Measurements from ENCODE around the gene NHERF1. TPM values are rescaled to one million over a fixed set of nuclear protein-coding genes. Genes with fewer than 3 reads are reported as not detected.

Gene NHERF1
- total and polyA plus RNA-seq, 2 donors (not counting 1 experiment from before 2014, with no cell fraction given): 56.2 to 81.8 TPM

GRCh38 chr17:74815550-74816370, 67.3 kb downstream of the NHERF1 start:
- no peaks in the 10 kb centered on the region for H4K20me1 ChIP-seq (ENCODE audit: control insufficient read depth, insufficient read depth, low read length, poor library complexity, severe bottlenecking)
- ChIA-PET CTCF (interaction anchor here (1.7 kb wide), 1 partner anchor 50 kb away, joined by 5 read pairs; no protein-coding TSS in a partner anchor), POLR2A (no interaction called here)
- H3K27ac ChIP-seq (ENCODE audit: low read length in 2 of 2): no peak overlapping the region
- no peaks in the 10 kb centered on the region for H3K36me3 ChIP-seq (replicated peaks in 1 of 2; ENCODE audit: control extremely low read depth in 1 of 2, control insufficient read depth in 1 of 2, extremely low read depth in 1 of 2, insufficient read depth in 2 of 2, low read length in 1 of 2)
- 82% methylated on average over 13 of the region's 15 CpGs for WGBS (ENCODE audit: insufficient coverage)
- DNase-seq (no peak), ATAC-seq (ENCODE audit: low read depth) (no peak)
- no peak overlapping the region for H3K4me2 ChIP-seq (replicated peaks; ENCODE audit: low read depth, low read length, poor library complexity, severe bottlenecking)
- no peak overlapping the region for H3K9ac ChIP-seq (ENCODE audit: low read length)
- H3K4me3 ChIP-seq (ENCODE audit: control extremely low read depth in 1 of 5, extremely low read depth in 1 of 5, insufficient read depth in 1 of 5, low read depth in 2 of 5, low read length in 4 of 5): no peak overlapping the region
- H3K4me1 ChIP-seq (ENCODE audit: control insufficient read depth in 2 of 2, insufficient read depth in 2 of 2, low read length in 2 of 2): no peaks in the 10 kb centered on the region
- Mint-ChIP-seq H3K9me3 (ENCODE audit: insufficient read depth) (no peaks in the 10 kb centered on the region), H3K4me3 (no peak overlapping the region), H3K4me1 (peaks cover 1% of the 10 kb centered on the region), H3K27ac (no peak overlapping the region), H3K27me3 (no peaks in the 10 kb centered on the region)
- no peaks in the 10 kb centered on the region for H3K27me3 ChIP-seq (replicated peaks in 1 of 4; ENCODE audit: control extremely low read depth in 1 of 4, control insufficient read depth in 3 of 4, insufficient read depth in 4 of 4, low read length in 3 of 4)
- H3K9me3 ChIP-seq (ENCODE audit: control extremely low read depth in 1 of 3, control insufficient read depth in 2 of 3, insufficient read depth in 1 of 3, low read length in 2 of 3): no peaks in the 10 kb centered on the region
- H2AFZ ChIP-seq (ENCODE audit: insufficient read depth, low read depth, low read length, poor library complexity, severe bottlenecking): no peak overlapping the region
- no peaks in the 10 kb centered on the region for H3K79me2 ChIP-seq (ENCODE audit: control insufficient read depth, insufficient read depth, low read length)
- intact Hi-C loops (cut with micrococcal nuclease): no loop called here
- TF ChIP-seq EZH2 (IDR thresholded peaks at IDR 0.05; ENCODE audit: borderline replicate concordance, insufficient read depth, low read depth, low read length, poor library complexity, severe bottlenecking) (no peak), CTCF (IDR thresholded peaks at IDR 0.05) (no peak)

- Histone ChIP-seq H3K4me1 (ENCODE audit: control insufficient read depth in 2 of 2, insufficient read depth in 2 of 2, low read length in 2 of 2) (no peaks in the 10 kb centered on the region), H3K27ac (ENCODE audit: low read length in 2 of 2) (no peak overlapping the region), H3K4me2 (replicated peaks; ENCODE audit: low read depth, low read length, poor library complexity, severe bottlenecking) (no peak overlapping the region), H3K9ac (ENCODE audit: low read length) (no peak overlapping the region), H3K36me3 (replicated peaks in 1 of 2; ENCODE audit: control extremely low read depth in 1 of 2, control insufficient read depth in 1 of 2, extremely low read depth in 1 of 2, insufficient read depth in 2 of 2, low read length in 1 of 2) (no peaks in the 10 kb centered on the region), H3K27me3 (replicated peaks in 1 of 4; ENCODE audit: control extremely low read depth in 1 of 4, control insufficient read depth in 3 of 4, insufficient read depth in 4 of 4, low read length in 3 of 4) (no peaks in the 10 kb centered on the region), H3K79me2 (ENCODE audit: control insufficient read depth, insufficient read depth, low read length) (no peaks in the 10 kb centered on the region), H4K20me1 (ENCODE audit: control insufficient read depth, insufficient read depth, low read length, poor library complexity, severe bottlenecking) (no peaks in the 10 kb centered on the region), H2AFZ (ENCODE audit: insufficient read depth, low read depth, low read length, poor library complexity, severe bottlenecking) (no peak overlapping the region), H3K4me3 (ENCODE audit: control extremely low read depth in 1 of 5, extremely low read depth in 1 of 5, insufficient read depth in 1 of 5, low read depth in 2 of 5, low read length in 4 of 5) (no peak overlapping the region), H3K9me3 (ENCODE audit: control extremely low read depth in 1 of 3, control insufficient read depth in 2 of 3, insufficient read depth in 1 of 3, low read length in 2 of 3) (no peaks in the 10 kb centered on the region)
- Mint-ChIP-seq H3K27me3 (no peaks in the 10 kb centered on the region), H3K9me3 (ENCODE audit: insufficient read depth) (no peaks in the 10 kb centered on the region), H3K4me3 (no peak overlapping the region), H3K27ac (no peak overlapping the region), H3K4me1 (peaks cover 1% of the 10 kb centered on the region)
- TF ChIP-seq CTCF (IDR thresholded peaks at IDR 0.05): no peak
- WGBS (ENCODE audit: insufficient coverage): 96% methylated on average over 14 of the region's 18 CpGs
- DNase-seq (no peak), ATAC-seq (ENCODE audit: low read depth) (no peak)
- ChIA-PET CTCF (no interaction called here), POLR2A (no interaction called here)
- intact Hi-C loops (cut with micrococcal nuclease): no loop called here
Observed at GRCh38 chr17:74816905-74817620, 68.6 kb downstream of the NHERF1 start.
